BE2C (cell line): ENCODE data around the gene TBC1D13.
"Not testable (repeated sequence)": the region's sequence is repeated elsewhere in the genome, so short reads cannot be mapped to it uniquely, and the experiment has no call there.

Source experiments
- DNase-seq: peaks from one replicate; pipeline ENCODE4 v3.0.0-alpha.2; 2020
- H3K27me3 ChIP-seq: fragments of 250-450 bp; sonication (Bioruptor Pico); 2 replicates; pipeline ENCODE4 v1.5.1; 2020; ENCODE audit warnings: mild to moderate bottlenecking
- H3K36me3 ChIP-seq: fragments of 250-450 bp; sonication (Bioruptor Pico); 2 replicates; pipeline ENCODE4 v1.5.1; 2020; ENCODE audit warnings: mild to moderate bottlenecking
- H3K4me1 ChIP-seq: fragments of 250-450 bp; sonication (Bioruptor Pico); 2 replicates; pipeline ENCODE4 v1.5.1; 2020
- H3K4me3 ChIP-seq: 2 replicates; pipeline ENCODE4 v1.5.1; 2011; ENCODE audit warnings: low read depth, low read length
- H3K9me3 ChIP-seq: fragments of 250-450 bp; sonication (Bioruptor Pico); 2 replicates; pipeline ENCODE4 v1.5.1; 2020
- CTCF ChIP-seq: IDR thresholded peaks from 2 replicates; pipeline ENCODE4 v1.5.1; 2012; ENCODE audit warnings: mild to moderate bottlenecking, low read depth, low read length

Gene TBC1D13

GRCh38 chr9:128838338-128838737 is 51.3 kb downstream of the TBC1D13 start:
- H3K4me3 ChIP-seq = no peak overlapping the region
- H3K9me3 ChIP-seq = no peaks in the 10 kb centered on the region
- peaks cover 53% of the 10 kb centered on the region for H3K36me3 ChIP-seq
- no peaks in the 10 kb centered on the region for H3K27me3 ChIP-seq
- no peak for TF ChIP-seq CTCF
- no peak for DNase-seq
- H3K4me1 ChIP-seq = no peaks in the 10 kb centered on the region

- no peak for TF ChIP-seq CTCF
- Histone ChIP-seq H3K9me3 (no peaks in the 10 kb centered on the region), H3K4me3 (no peak overlapping the region), H3K27me3 (no peaks in the 10 kb centered on the region), H3K4me1 (peaks cover 9% of the 10 kb centered on the region), H3K36me3 (peaks cover 46% of the 10 kb centered on the region)
- no peak for DNase-seq
These were observed 53.5 kb downstream of the TBC1D13 start for GRCh38 chr9:128840524-128840923.

GRCh38 chr9:128841694-128842492 is 54.8 kb downstream of the TBC1D13 start:
- no peaks in the 10 kb centered on the region for H3K9me3 ChIP-seq
- H3K4me3 ChIP-seq = no peak overlapping the region
- TF ChIP-seq CTCF = no peak
- DNase-seq = no peak
- H3K4me1 ChIP-seq = peaks cover 16% of the 10 kb centered on the region
- peaks cover 36% of the 10 kb centered on the region for H3K36me3 ChIP-seq
- H3K27me3 ChIP-seq = no peaks in the 10 kb centered on the region

- DNase-seq = not testable (repeated sequence)
These were observed 56.1 kb downstream of the TBC1D13 start for GRCh38 chr9:128843171-128843570.

GRCh38 chr9:128845186-128845931 is 58.3 kb downstream of the TBC1D13 start:
- peak; percentile 91 for DNase-seq
- Histone ChIP-seq H3K9me3 (no peaks in the 10 kb centered on the region; the same call in 1 of the 2 replicates), H3K36me3 (peaks cover 28% of the 10 kb centered on the region), H3K4me1 (peaks cover 16% of the 10 kb centered on the region), H3K27me3 (no peaks in the 10 kb centered on the region), H3K4me3 (no peak overlapping the region)
- TF ChIP-seq CTCF = peak; percentile 59

More at GRCh38 chr9:128843171-128843570, 56.1 kb downstream of the TBC1D13 start:
- not testable (repeated sequence) for H3K9me3 ChIP-seq, H3K27me3 ChIP-seq, H3K4me3 ChIP-seq
- Histone ChIP-seq H3K4me1 (peaks cover 16% of the 10 kb centered on the region), H3K36me3 (peaks cover 40% of the 10 kb centered on the region)

- Histone ChIP-seq H3K36me3 (peaks cover 24% of the 10 kb centered on the region), H3K4me1 (peaks cover 16% of the 10 kb centered on the region), H3K9me3 (no peaks in the 10 kb centered on the region; the same call in 1 of the 2 replicates), H3K27me3 (no peaks in the 10 kb centered on the region), H3K4me3 (no peak overlapping the region)
- no peak for DNase-seq
- TF ChIP-seq CTCF = no peak
These were observed 59.6 kb downstream of the TBC1D13 start for GRCh38 chr9:128846680-128847030.
